ENCODE measurements around the gene RAPGEF6.

- TF ChIP-seq CTCF (IDR thresholded peaks at IDR 0.05; ENCODE audit: insufficient read depth, low read length) (no peak), POLR2AphosphoS5 (IDR thresholded peaks at IDR 0.05; ENCODE audit: low read depth) (no peak), REST (IDR thresholded peaks at IDR 0.05; ENCODE audit: insufficient replicate concordance, low read depth) (no peak), GABPA (IDR thresholded peaks at IDR 0.05; ENCODE audit: low read depth) (no peak)
These were observed 47.1 kb upstream of the RAPGEF6 start for GRCh38 chr5:131682175-131682574.
